Dermis lymphatic vessel endothelial cell (primary cell): ENCODE data around the gene HTD2. TPM values are rescaled to one million over a fixed set of nuclear protein-coding genes. Genes with fewer than 3 reads are reported as not detected.

ENCODE experiments used
- total RNA-seq: library from RNA; depleted of rRNA; stranded (reverse); fragments of >200 nt; gene quantifications from 2 replicates; pipeline ENCODE4 v1.2.1, GENCODE V29; 2014

The HTD2 gene
- total RNA-seq = 7.7 and 10.4 TPM in 2 replicates

GRCh38 chr3:58305882-58306711 is at the start of gene HTD2, which contains the start of gene RPP14:
TSS of gene HTD2 (plus strand) at chr3:58306520. CDS start at chr3:58317614, 11,094 bp downstream.
TSS of gene RPP14 (plus strand) at chr3:58306245. CDS start at chr3:58310330, 4,085 bp downstream.

GRCh38 chr3:58332575-58333188 is 26.4 kb downstream of the HTD2 start, which contains the start of gene PXK:
TSS of gene PXK (plus strand) at chr3:58332892. CDS start at chr3:58332989, 97 bp downstream.

Other genes starting within 250 kb of the HTD2 start
- 1.7 and 8.7 TPM in 2 replicates for gene DNASE1L3, start 95.5 kb upstream of the HTD2 start, total RNA-seq
- 18.5 and 20.6 TPM in 2 replicates for gene ABHD6, start 68.7 kb upstream of the HTD2 start, total RNA-seq
- gene RPP14, start 275 bp upstream of the HTD2 start, total RNA-seq = 15.5 and 16.1 TPM in 2 replicates
- gene PXK, start 26.4 kb downstream of the HTD2 start, total RNA-seq = 21.6 and 27.2 TPM in 2 replicates
- 60.3 and 80.1 TPM in 2 replicates for gene PDHB, start 127.3 kb downstream of the HTD2 start, total RNA-seq
- gene KCTD6, start 185.6 kb downstream of the HTD2 start, total RNA-seq = 6.0 and 6.7 TPM in 2 replicates
- 0.77 and 1.3 TPM in 2 replicates for gene ACOX2, start 230.7 kb downstream of the HTD2 start, total RNA-seq